ENCODE measurements around the gene POLRMT.

DNA sequence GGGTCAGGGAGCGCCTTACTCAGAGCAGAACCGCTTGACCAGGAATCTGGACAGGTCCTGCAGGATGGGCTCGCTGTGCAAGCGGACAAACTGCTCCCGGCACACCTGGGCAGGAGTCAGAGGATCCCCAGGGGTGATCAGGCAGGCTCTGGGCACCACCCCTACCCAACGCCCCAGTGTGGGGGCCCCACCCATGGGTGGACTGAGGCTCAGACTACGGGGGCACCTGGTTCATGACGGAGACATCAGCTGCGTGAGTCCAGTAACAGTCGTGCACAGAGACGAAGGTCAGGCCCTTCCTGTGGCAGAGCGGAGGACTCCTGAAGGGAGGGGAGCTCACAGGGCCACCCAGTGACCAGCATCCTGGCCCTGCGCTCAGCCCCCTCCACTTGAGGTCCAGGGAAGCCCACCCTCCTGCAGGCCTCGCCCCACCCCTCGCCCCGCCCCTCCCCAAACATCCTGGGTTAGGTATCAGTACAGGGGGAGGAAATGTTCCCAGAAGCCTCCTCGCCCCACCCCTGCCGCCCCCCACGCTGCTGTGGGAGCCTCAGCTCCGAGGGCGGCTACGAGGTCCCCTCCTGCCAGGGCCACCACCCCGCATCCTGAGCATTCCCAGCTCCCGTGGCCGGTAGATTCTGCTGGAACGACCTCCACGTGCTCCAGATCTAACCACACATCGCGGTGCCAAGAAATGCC is 15.6 kb downstream of the POLRMT start:
- TF ChIP-seq, protein P1, sequence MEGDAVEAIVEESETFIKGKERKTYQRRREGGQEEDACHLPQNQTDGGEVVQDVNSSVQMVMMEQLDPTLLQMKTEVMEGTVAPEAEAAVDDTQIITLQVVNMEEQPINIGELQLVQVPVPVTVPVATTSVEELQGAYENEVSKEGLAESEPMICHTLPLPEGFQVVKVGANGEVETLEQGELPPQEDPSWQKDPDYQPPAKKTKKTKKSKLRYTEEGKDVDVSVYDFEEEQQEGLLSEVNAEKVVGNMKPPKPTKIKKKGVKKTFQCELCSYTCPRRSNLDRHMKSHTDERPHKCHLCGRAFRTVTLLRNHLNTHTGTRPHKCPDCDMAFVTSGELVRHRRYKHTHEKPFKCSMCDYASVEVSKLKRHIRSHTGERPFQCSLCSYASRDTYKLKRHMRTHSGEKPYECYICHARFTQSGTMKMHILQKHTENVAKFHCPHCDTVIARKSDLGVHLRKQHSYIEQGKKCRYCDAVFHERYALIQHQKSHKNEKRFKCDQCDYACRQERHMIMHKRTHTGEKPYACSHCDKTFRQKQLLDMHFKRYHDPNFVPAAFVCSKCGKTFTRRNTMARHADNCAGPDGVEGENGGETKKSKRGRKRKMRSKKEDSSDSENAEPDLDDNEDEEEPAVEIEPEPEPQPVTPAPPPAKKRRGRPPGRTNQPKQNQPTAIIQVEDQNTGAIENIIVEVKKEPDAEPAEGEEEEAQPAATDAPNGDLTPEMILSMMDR (IDR thresholded peaks at IDR 0.05 in 4 of 5, conservative IDR thresholded peaks at IDR 0.05 in 1 of 5) = no peak
- no peak for TF ChIP-seq POLR2A (IDR thresholded peaks at IDR 0.05)
